Smooth muscle cell (in vitro differentiated cells): Measurements from ENCODE around the gene SOX30. TPM values are rescaled to one million over a fixed set of nuclear protein-coding genes. Genes with fewer than 3 reads are reported as not detected.

Source experiments
- DNase-seq: peaks from one replicate; lab custom pipeline; 2025; ENCODE audit not compliant: unreplicated experiment; lab: John Stamatoyannopoulos, UW
- H2AFZ ChIP-seq: fragments of 200-600 bp; sonication (generic); 2 replicates; pipeline ENCODE4 v1.6.0; 2016; ENCODE audit warnings: antibody characterized with exemption, low read depth, mild to moderate bottlenecking
- H3F3A ChIP-seq: fragments of 200-600 bp; sonication (generic); 2 replicates; pipeline ENCODE4 v1.6.0; 2017; ENCODE audit warnings: antibody characterized with exemption, low read depth
- H3K27ac ChIP-seq: fragments of 200-600 bp; sonication (generic); 2 replicates; pipeline ENCODE4 v1.5.1; 2016; ENCODE audit warnings: low read depth, mild to moderate bottlenecking
- H3K27me3 ChIP-seq: fragments of 200-600 bp; sonication (generic); 2 replicates; pipeline ENCODE4 v1.6.1; 2016; ENCODE audit warnings: low read depth, mild to moderate bottlenecking
- H3K36me3 ChIP-seq: fragments of 200-600 bp; sonication (generic); 2 replicates; pipeline ENCODE4 v1.5.1; 2016; ENCODE audit warnings: low read depth
- H3K4me1 ChIP-seq: fragments of 200-600 bp; sonication (generic); 2 replicates; pipeline ENCODE4 v1.5.1; 2016; ENCODE audit warnings: low read depth
- H3K4me2 ChIP-seq: fragments of 200-600 bp; sonication (generic); 2 replicates; pipeline ENCODE4 v1.6.0; 2016; ENCODE audit warnings: mild to moderate bottlenecking
- H3K4me3 ChIP-seq: fragments of 200-600 bp; sonication (generic); 2 replicates; pipeline ENCODE4 v1.5.1; 2016; ENCODE audit warnings: mild to moderate bottlenecking
- H3K79me2 ChIP-seq: fragments of 200-600 bp; sonication (generic); 2 replicates; pipeline ENCODE4 v1.6.0; 2016; ENCODE audit warnings: low read depth, mild to moderate bottlenecking
- H3K9ac ChIP-seq: fragments of 200-600 bp; sonication (generic); 2 replicates; pipeline ENCODE4 v1.6.0; 2016; ENCODE audit warnings: low read depth
- H3K9me3 ChIP-seq: fragments of 200-600 bp; sonication (generic); replicated peaks from 2 replicates; pipeline ENCODE4 v1.5.1; 2016; ENCODE audit warnings: low read depth
- H4K20me1 ChIP-seq: fragments of 200-600 bp; sonication (generic); 2 replicates; pipeline ENCODE4 v1.6.0; 2016; ENCODE audit warnings: low read depth
- CTCF ChIP-seq: fragments of 200-600 bp; sonication (generic); IDR thresholded peaks from 2 replicates; pipeline ENCODE4 v1.5.1; 2017; ENCODE audit warnings: borderline replicate concordance, mild to moderate bottlenecking, antibody characterized with exemption; ENCODE audit not compliant: insufficient read depth, poor library complexity, severe bottlenecking
- WGBS: methylation state at CpG from one replicate; pipeline ENCODE4 v1.1.7; 2016; ENCODE audit warnings: low lambda C conversion rate; 5-methylcytosine and 5-hydroxymethylcytosine counted together
- polyA plus RNA-seq: library from polyadenylated mRNA; unstranded; fragments of >200 nt; fragmentation: Nextera tagmentation; extraction: Ambion mirVana; gene quantifications from 2 replicates; pipeline ENCODE4 v1.2.1, GENCODE V29; 2016
- total RNA-seq: library from RNA; depleted of rRNA; stranded (reverse); fragments of >200 nt; gene quantifications from 2 replicates; pipeline ENCODE4 v1.2.3, GENCODE V29; 2014

Gene SOX30
- total and polyA plus RNA-seq, 2 experiments from 2014 or later: 0.38 to 1.5 TPM

- Histone ChIP-seq H4K20me1 (no peaks in the 10 kb centered on the region), H3K4me3 (no peak overlapping the region), H3K27ac (no peak overlapping the region), H3K9ac (no peak overlapping the region), H3F3A (no peaks in the 10 kb centered on the region), H3K36me3 (no peaks in the 10 kb centered on the region), H3K4me1 (no peaks in the 10 kb centered on the region), H3K9me3 (no peaks in the 10 kb centered on the region), H3K4me2 (no peak overlapping the region), H3K27me3 (no peaks in the 10 kb centered on the region), H3K79me2 (no peaks in the 10 kb centered on the region), H2AFZ (no peak overlapping the region)
- WGBS: 61% methylated on average over 2 of the region's 2 CpGs
- TF ChIP-seq CTCF: no peak
- DNase-seq: no peak
Measured at GRCh38 chr5:157624144-157624543, 28.1 kb downstream of the SOX30 start.

- Histone ChIP-seq H3K9me3 (no peaks in the 10 kb centered on the region), H4K20me1 (no peaks in the 10 kb centered on the region), H3K9ac (no peak overlapping the region), H2AFZ (no peak overlapping the region), H3K27ac (no peak overlapping the region), H3K4me3 (no peak overlapping the region), H3K4me1 (no peaks in the 10 kb centered on the region), H3K79me2 (no peaks in the 10 kb centered on the region), H3K4me2 (no peak overlapping the region), H3K36me3 (no peaks in the 10 kb centered on the region), H3F3A (no peaks in the 10 kb centered on the region), H3K27me3 (no peaks in the 10 kb centered on the region)
- TF ChIP-seq CTCF: no peak
- no peak for DNase-seq
Measured at GRCh38 chr5:157620776-157621175, 31.5 kb downstream of the SOX30 start.

DNA sequence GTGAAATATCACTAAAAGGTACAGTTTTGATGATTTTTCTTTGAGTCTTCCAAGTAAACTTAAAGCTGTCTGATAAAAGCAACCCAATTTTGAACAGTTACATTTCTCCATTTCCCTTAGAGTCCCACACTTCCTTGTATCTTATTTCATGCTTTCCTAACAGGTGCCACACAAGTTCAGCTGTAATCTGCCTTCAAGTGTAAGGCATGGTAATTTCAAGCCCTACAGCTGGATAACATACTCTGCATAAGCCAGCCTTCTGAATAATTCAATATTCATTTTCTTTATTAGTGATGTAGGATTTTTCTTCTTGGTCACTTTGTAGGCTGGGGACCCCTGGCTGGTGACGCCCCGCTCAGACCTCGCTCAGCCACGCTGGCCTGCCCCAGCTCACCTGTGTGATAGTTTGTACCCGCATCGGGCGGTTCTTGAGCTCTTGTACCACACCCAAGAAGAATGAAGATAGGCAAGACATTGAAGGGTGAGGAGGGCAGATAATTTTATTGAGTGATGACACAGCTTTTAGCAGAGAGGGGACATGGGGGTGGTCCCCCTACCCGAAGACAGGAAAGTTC lies 34.0 kb downstream of the SOX30 start:
- Histone ChIP-seq H3K9ac (no peak overlapping the region), H3K4me2 (no peak overlapping the region), H3K9me3 (no peaks in the 10 kb centered on the region), H3K36me3 (no peaks in the 10 kb centered on the region), H3K79me2 (no peaks in the 10 kb centered on the region), H3F3A (no peaks in the 10 kb centered on the region), H3K27me3 (no peaks in the 10 kb centered on the region), H4K20me1 (no peaks in the 10 kb centered on the region), H3K4me1 (no peaks in the 10 kb centered on the region), H3K4me3 (no peak overlapping the region), H2AFZ (no peak overlapping the region), H3K27ac (no peak overlapping the region)
- 98% methylated on average over 8 of the region's 8 CpGs for WGBS
- TF ChIP-seq CTCF: no peak
- no peak for DNase-seq

- TF ChIP-seq CTCF: no peak
- Histone ChIP-seq H3K4me3 (no peak overlapping the region), H3K4me2 (no peak overlapping the region), H3K79me2 (no peaks in the 10 kb centered on the region), H3K27me3 (no peaks in the 10 kb centered on the region), H3K9ac (no peak overlapping the region), H3K27ac (no peak overlapping the region), H2AFZ (no peak overlapping the region), H4K20me1 (no peaks in the 10 kb centered on the region), H3K4me1 (no peaks in the 10 kb centered on the region), H3F3A (no peaks in the 10 kb centered on the region), H3K9me3 (no peaks in the 10 kb centered on the region), H3K36me3 (no peaks in the 10 kb centered on the region)
- 87% methylated on average over 4 of the region's 4 CpGs for WGBS
- no peak for DNase-seq
Measured at GRCh38 chr5:157616785-157617184, 35.5 kb downstream of the SOX30 start.
